GM19467 (cell line): ENCODE results near the gene ZNF460.

Experiments used
- ATAC-seq: cut with Tn5 transposase; IDR thresholded peaks from one replicate; pipeline ENCODE4 v1.9.1; 2021; ENCODE audit warnings: mild to moderate bottlenecking, moderate library complexity; ENCODE audit not compliant: unreplicated experiment

The ZNF460 gene

GRCh38 chr19:57338877-57339276 lies 58.6 kb downstream of the ZNF460 start:
- no peak for ATAC-seq

DNA sequence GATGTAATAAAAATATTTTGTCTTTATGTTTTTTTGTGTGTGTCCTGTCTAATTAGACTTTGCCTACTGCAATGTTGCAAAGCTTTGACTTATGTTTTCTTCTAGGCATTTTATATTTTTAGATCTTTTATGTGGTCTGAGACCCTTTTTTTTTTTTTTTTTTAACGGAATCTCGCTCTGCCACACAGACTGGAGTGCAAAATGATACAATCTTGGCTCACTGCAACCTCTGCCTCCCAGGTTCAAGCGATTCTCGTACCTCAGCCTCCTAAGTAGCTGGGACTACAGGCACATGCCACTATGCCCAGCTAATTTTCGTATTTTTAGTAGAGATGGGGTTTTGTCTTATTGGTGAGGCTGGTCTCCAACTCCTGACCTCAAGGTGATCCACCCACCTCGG lies 62.3 kb downstream of the ZNF460 start:
- no peak for ATAC-seq
